HG03565 (cell line): Measurements from ENCODE around the gene HAUS3.

ENCODE experiments used
- ATAC-seq: cut with Tn5 transposase; IDR thresholded peaks from one replicate; pipeline ENCODE4 v1.9.1; 2021; ENCODE audit warnings: mild to moderate bottlenecking, moderate library complexity; ENCODE audit not compliant: unreplicated experiment

HAUS3 gene

GRCh38 chr4:2241410-2242353 lies at the start of gene HAUS3, which contains the start of gene POLN:
TSS of gene HAUS3 (minus strand) at chr4:2242121. CDS start at chr4:2240946, 1,175 bp downstream.
TSS of gene POLN (minus strand) at chr4:2242121. CDS start at chr4:2229231, 12,890 bp downstream.
- peak; percentile 84 for ATAC-seq

GRCh38 chr4:2290974-2291704 lies 49.2 kb upstream of the HAUS3 start:
- no peak for ATAC-seq

GRCh38 chr4:2290488-2290887 lies 48.6 kb upstream of the HAUS3 start:
- ATAC-seq, result no peak

GRCh38 chr4:2289955-2290333 lies 48.0 kb upstream of the HAUS3 start:
- no peak for ATAC-seq

GRCh38 chr4:2289311-2289954 lies 47.5 kb upstream of the HAUS3 start:
- no peak for ATAC-seq

GRCh38 chr4:2288051-2288541 lies 46.2 kb upstream of the HAUS3 start:
- no peak for ATAC-seq

GRCh38 chr4:2287594-2287915 lies 45.6 kb upstream of the HAUS3 start:
- no peak for ATAC-seq

GRCh38 chr4:2286904-2287593 lies 45.1 kb upstream of the HAUS3 start:
- no peak for ATAC-seq

GRCh38 chr4:2285613-2286381 lies 43.9 kb upstream of the HAUS3 start:
- ATAC-seq, result no peak

- no peak for ATAC-seq
Observed at GRCh38 chr4:2284934-2285612, 43.2 kb upstream of the HAUS3 start.

GRCh38 chr4:2284161-2284933 lies 42.4 kb upstream of the HAUS3 start:
- ATAC-seq, result no peak

GRCh38 chr4:2283199-2283711 lies 41.3 kb upstream of the HAUS3 start:
- no peak for ATAC-seq

- peak; percentile 56 for ATAC-seq
Observed at GRCh38 chr4:2281575-2282343, 39.8 kb upstream of the HAUS3 start.

- no peak for ATAC-seq
Observed at GRCh38 chr4:2280531-2281300, 38.8 kb upstream of the HAUS3 start.

- no peak for ATAC-seq
Observed at GRCh38 chr4:2277956-2278355, 36.0 kb upstream of the HAUS3 start.

GRCh38 chr4:2276581-2277325 lies 34.8 kb upstream of the HAUS3 start:
- no peak for ATAC-seq
